Vein endothelial cell (primary cell): ENCODE data around the gene GLIPR2. TPM values are rescaled to one million over a fixed set of nuclear protein-coding genes. Genes with fewer than 3 reads are reported as not detected.

Experiments used
- total RNA-seq: library from RNA; depleted of rRNA; stranded (reverse); fragments of >200 nt; gene quantifications from 2 replicates; pipeline ENCODE4 v1.2.3, GENCODE V29; 2012

The GLIPR2 gene
- total RNA-seq, result 15.2 and 37.2 TPM in 2 replicates

GRCh38 chr9:36136272-36136893 lies at the start of gene GLIPR2:
GLIPR2 (plus strand) TSS chr9:36136733; CDS start chr9:36136779, 46 bp downstream.

GRCh38 chr9:36169166-36169565 lies 32.6 kb downstream of the GLIPR2 start, which contains the start of gene CCIN:
CCIN (plus strand) TSS chr9:36169388; CDS start chr9:36169503, 115 bp downstream.

GRCh38 chr9:36190388-36191289 lies 54.1 kb downstream of the GLIPR2 start, which contains the start of gene CLTA:
CLTA (plus strand) TSS chr9:36190921; CDS start chr9:36191057, 136 bp downstream.

Other genes starting within 250 kb of the GLIPR2 start
- 1.8 and 4.6 TPM in 2 replicates for gene HRCT1, start 230.5 kb upstream of the GLIPR2 start, total RNA-seq
- 2.0 and 4.5 TPM in 2 replicates for gene SPAAR, start 227.2 kb upstream of the GLIPR2 start, total RNA-seq
- gene OR2S2, start 178.6 kb upstream of the GLIPR2 start, total RNA-seq, result not detected in 2 replicates
- gene RECK, start 99.8 kb upstream of the GLIPR2 start, total RNA-seq, result 14.1 and 24.8 TPM in 2 replicates
- 0.10 and 0.65 TPM in 2 replicates for gene CCIN, start 32.7 kb downstream of the GLIPR2 start, total RNA-seq
- gene CLTA, start 54.2 kb downstream of the GLIPR2 start, total RNA-seq, result 275 and 279 TPM in 2 replicates
- gene GNE, start 121.7 kb downstream of the GLIPR2 start, total RNA-seq, result 10.8 and 12.3 TPM in 2 replicates